ENCODE measurements around the gene RNF223. TPM values are rescaled to one million over a fixed set of nuclear protein-coding genes. Genes with fewer than 3 reads are reported as not detected.
"Not testable (repeated sequence)": the region's sequence is repeated elsewhere in the genome, so short reads cannot be mapped to it uniquely, and the experiment has no call there.

RNF223 gene
- total RNA-seq, 1 donor from 2014 or later: not detected

DNA sequence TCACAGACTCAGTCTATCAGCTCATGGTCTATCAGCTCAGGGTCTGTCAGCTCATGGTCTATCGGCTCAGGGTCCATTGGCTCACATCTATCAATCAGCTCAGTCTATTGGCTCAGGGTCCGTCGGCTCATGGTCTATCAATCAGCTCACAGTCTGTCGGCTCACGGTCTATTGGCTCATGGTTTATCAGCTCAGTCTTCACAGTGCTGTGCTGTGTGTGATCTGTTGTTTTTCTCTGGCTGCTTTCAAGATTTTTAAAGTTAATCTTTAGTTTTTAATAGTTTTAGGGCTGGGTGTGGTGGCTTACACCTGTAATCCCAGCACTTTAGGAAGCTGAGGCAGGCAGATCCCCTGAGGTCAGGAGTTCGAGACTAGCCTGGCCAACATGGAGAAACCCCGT, 27.4 kb upstream of the RNF223 start:
- Histone ChIP-seq H3K36me3 (no peaks in the 10 kb centered on the region), H3K4me1 (no peaks in the 10 kb centered on the region), H3K27me3 (ENCODE audit: low read depth) (no peaks in the 10 kb centered on the region), H3K4me3 (no peak overlapping the region), H3K9me3 (replicated peaks) (peaks cover 13% of the 10 kb centered on the region), H3K27ac (replicated peaks) (no peak overlapping the region)
- DNase-seq: no peak
- intact Hi-C loops (cut with micrococcal nuclease): no loop called here
- TF ChIP-seq, protein P1, sequence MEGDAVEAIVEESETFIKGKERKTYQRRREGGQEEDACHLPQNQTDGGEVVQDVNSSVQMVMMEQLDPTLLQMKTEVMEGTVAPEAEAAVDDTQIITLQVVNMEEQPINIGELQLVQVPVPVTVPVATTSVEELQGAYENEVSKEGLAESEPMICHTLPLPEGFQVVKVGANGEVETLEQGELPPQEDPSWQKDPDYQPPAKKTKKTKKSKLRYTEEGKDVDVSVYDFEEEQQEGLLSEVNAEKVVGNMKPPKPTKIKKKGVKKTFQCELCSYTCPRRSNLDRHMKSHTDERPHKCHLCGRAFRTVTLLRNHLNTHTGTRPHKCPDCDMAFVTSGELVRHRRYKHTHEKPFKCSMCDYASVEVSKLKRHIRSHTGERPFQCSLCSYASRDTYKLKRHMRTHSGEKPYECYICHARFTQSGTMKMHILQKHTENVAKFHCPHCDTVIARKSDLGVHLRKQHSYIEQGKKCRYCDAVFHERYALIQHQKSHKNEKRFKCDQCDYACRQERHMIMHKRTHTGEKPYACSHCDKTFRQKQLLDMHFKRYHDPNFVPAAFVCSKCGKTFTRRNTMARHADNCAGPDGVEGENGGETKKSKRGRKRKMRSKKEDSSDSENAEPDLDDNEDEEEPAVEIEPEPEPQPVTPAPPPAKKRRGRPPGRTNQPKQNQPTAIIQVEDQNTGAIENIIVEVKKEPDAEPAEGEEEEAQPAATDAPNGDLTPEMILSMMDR (IDR thresholded peaks at IDR 0.05; ENCODE audit: borderline replicate concordance): no peak

DNA sequence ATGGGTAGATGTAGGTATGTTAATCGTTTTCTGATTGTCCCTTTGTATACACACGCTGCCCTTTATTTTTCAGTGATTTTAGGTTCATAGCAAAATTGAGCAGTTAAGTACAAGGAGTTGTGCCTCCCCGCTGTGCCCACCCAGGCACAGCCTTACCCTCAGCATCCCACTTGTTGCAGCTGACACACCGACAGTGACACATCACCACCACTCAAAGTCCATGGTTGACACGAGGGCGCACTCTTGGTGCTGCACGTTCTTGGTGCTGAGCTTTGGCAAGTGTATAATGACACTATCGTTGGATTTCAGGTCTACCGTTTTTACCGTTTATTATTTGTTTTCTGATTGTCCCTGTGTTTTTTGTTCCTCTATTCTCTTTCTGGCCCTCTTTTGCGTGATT, 26.2 kb upstream of the RNF223 start:
- intact Hi-C loops (cut with micrococcal nuclease): no loop called here
- TF ChIP-seq, protein P1 (IDR thresholded peaks at IDR 0.05; ENCODE audit: borderline replicate concordance): no peak
- Histone ChIP-seq H3K27ac (replicated peaks) (no peak overlapping the region), H3K27me3 (ENCODE audit: low read depth) (no peaks in the 10 kb centered on the region), H3K9me3 (replicated peaks) (peaks cover 8% of the 10 kb centered on the region), H3K36me3 (no peaks in the 10 kb centered on the region), H3K4me1 (no peaks in the 10 kb centered on the region), H3K4me3 (no peak overlapping the region)
- no peak for DNase-seq

DNA sequence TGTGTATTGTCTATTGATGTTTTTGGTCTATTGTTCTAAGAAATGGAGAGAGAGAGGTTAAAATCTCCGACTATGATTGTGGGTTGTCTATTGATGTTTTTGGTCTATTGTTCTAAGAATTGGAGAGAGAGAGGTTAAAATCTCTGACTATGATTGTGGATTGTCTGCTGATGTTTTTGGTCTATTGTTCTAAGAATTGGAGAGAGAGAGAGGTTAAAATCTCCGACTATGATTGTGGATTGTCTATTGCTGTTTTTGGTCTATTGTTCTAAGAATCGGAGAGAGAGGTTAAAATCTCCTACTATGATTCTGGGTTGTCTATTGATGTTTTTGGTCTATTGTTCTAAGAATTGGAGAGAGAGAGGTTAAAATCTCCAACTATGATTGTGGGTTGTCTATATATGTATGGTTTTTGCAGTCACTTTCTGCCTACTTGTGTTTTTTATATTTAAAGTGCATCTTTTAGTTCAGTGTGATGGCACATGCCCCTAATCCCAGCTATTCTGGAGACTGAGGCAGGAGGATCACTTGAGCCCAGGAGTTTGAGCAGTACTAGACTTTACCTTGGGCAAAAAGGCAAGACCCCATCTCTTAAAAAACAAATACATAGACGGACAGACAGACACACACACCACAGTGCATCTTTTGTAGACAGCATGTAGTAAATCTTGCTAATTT, 25.5 kb upstream of the RNF223 start:
- Histone ChIP-seq H3K36me3 (no peaks in the 10 kb centered on the region), H3K27me3 (ENCODE audit: low read depth) (no peaks in the 10 kb centered on the region), H3K27ac (replicated peaks) (no peak overlapping the region), H3K4me1 (no peaks in the 10 kb centered on the region), H3K9me3 (replicated peaks) (peaks cover 8% of the 10 kb centered on the region), H3K4me3 (no peak overlapping the region)
- TF ChIP-seq, protein P1 (IDR thresholded peaks at IDR 0.05; ENCODE audit: borderline replicate concordance): no peak
- intact Hi-C loops (cut with micrococcal nuclease): no loop called here
- DNase-seq: no peak

DNA sequence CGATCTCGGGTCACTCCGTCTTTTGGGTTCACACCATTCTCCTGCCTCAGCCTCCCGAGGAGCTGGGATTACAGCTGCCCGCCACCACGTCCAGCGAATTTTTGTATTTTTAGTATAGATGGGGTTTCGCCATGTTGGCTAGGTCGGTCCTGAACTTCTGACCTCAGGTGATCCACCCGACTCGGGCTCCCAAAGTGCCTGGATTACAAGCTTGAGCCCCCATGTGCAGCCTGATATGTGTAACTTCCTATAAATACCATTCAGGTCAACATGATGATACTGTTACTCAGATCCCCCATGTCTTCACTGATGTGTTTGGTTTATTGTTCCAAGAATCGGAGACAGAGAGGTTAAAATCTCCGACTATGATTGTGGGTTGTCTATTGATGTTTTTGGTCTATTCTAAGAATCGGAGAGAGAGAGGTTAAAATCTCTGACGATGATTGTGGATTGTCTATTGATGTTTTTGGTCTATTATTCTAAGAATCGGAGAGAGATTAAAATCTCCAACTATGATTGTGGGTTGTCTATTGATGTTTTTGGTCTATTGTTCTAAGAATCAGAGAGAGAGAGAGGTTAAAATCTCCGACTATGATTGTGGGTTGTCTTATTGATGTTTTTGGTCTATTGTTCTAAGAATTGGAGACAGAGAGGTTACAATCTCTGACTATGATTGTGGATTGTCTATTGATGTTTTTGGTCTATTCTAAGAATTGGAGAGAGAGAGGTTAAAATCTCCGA, 24.7 kb upstream of the RNF223 start:
- no peaks in the 10 kb centered on the region for H3K4me1 ChIP-seq
- TF ChIP-seq, protein P1 (IDR thresholded peaks at IDR 0.05; ENCODE audit: borderline replicate concordance): no peak
- H3K9me3 ChIP-seq (replicated peaks): peaks cover 8% of the 10 kb centered on the region
- no peaks in the 10 kb centered on the region for H3K36me3 ChIP-seq
- no peaks in the 10 kb centered on the region for H3K27me3 ChIP-seq (ENCODE audit: low read depth)
- intact Hi-C loops (cut with micrococcal nuclease): no loop called here
- DNase-seq: no peak
- H3K4me3 ChIP-seq: no peak overlapping the region
- no peak overlapping the region for H3K27ac ChIP-seq (replicated peaks)

DNA sequence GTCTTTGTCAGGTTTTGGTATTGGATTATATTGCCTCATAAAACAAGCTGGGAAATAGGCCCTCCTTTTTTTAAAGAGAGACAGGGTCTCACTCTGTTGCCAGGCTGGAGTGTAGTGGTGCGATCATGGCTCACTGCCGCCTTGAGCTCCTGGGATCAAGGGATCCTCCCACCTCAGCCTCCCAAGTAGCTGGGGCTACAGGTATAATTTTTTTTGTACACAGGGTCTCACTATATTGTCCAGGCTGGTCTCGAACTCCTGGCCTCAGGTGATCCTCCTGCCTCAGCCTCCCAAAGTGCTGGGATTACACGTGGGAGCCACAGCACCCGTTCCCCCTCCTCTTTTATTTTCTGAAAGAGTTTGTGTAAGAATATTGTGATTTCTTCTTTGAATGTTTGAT, 22.0 kb upstream of the RNF223 start:
- H3K9me3 ChIP-seq (replicated peaks); H3K4me1 ChIP-seq; DNase-seq; H3K36me3 ChIP-seq; H3K27me3 ChIP-seq (ENCODE audit: low read depth); H3K27ac ChIP-seq (replicated peaks); H3K4me3 ChIP-seq; intact Hi-C loops (cut with micrococcal nuclease): not testable (repeated sequence)

DNA sequence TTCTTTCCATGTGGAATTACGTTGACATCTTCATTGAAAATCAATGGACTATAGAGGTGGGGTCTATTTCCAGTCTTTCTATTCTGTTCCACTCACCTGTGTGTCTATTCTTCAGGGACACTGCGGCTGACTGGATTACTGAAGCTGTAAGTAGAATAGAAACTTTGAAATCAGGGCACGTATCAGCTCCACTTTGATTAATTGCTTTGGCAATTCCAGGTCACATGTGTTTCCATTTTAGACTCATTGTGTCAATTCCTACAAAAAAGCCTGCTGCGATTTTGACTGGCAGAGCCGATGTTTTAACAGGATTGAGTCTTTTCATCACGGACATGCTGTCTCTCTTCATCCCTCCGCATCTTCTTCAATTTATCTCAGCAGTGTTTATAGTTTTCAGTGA, 20.9 kb upstream of the RNF223 start:
- TF ChIP-seq, protein P1 (IDR thresholded peaks at IDR 0.05; ENCODE audit: borderline replicate concordance): no peak
- no peak for DNase-seq
- Histone ChIP-seq H3K4me1 (no peaks in the 10 kb centered on the region), H3K9me3 (replicated peaks) (peaks cover 3% of the 10 kb centered on the region), H3K27ac (replicated peaks) (no peak overlapping the region), H3K27me3 (ENCODE audit: low read depth) (no peaks in the 10 kb centered on the region), H3K4me3 (no peak overlapping the region), H3K36me3 (no peaks in the 10 kb centered on the region)
- intact Hi-C loops (cut with micrococcal nuclease): no loop called here
